ENCODE results near the gene SYNE2.

DNA sequence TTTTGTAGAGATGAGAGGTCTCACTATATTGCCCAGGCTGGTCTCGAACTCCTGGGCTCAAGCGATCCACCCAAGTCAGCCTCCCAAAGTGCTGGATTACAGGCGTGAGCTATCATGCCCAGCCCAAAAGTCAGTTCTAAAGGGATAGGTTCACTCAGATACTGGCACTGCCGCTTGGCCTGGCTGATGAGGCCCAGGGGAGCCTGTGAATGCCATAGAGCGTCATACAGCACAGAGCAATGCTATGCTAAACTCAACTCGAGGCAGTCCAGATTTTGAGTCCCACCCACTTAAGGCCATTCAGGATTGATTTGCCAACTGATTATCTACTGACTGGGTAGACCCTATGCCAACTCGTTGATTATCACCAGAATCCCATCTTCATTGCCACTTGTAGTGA is 262.0 kb downstream of the SYNE2 start:
- TF ChIP-seq, protein P1, sequence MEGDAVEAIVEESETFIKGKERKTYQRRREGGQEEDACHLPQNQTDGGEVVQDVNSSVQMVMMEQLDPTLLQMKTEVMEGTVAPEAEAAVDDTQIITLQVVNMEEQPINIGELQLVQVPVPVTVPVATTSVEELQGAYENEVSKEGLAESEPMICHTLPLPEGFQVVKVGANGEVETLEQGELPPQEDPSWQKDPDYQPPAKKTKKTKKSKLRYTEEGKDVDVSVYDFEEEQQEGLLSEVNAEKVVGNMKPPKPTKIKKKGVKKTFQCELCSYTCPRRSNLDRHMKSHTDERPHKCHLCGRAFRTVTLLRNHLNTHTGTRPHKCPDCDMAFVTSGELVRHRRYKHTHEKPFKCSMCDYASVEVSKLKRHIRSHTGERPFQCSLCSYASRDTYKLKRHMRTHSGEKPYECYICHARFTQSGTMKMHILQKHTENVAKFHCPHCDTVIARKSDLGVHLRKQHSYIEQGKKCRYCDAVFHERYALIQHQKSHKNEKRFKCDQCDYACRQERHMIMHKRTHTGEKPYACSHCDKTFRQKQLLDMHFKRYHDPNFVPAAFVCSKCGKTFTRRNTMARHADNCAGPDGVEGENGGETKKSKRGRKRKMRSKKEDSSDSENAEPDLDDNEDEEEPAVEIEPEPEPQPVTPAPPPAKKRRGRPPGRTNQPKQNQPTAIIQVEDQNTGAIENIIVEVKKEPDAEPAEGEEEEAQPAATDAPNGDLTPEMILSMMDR (IDR thresholded peaks at IDR 0.05 in 2 of 3, conservative IDR thresholded peaks at IDR 0.05 in 1 of 3; ENCODE audit: control insufficient read depth in 2 of 3, extremely low read depth in 1 of 3, insufficient read depth in 1 of 3, low read depth in 3 of 3, low read length in 3 of 3): no peak
- TF ChIP-seq, protein P2, sequence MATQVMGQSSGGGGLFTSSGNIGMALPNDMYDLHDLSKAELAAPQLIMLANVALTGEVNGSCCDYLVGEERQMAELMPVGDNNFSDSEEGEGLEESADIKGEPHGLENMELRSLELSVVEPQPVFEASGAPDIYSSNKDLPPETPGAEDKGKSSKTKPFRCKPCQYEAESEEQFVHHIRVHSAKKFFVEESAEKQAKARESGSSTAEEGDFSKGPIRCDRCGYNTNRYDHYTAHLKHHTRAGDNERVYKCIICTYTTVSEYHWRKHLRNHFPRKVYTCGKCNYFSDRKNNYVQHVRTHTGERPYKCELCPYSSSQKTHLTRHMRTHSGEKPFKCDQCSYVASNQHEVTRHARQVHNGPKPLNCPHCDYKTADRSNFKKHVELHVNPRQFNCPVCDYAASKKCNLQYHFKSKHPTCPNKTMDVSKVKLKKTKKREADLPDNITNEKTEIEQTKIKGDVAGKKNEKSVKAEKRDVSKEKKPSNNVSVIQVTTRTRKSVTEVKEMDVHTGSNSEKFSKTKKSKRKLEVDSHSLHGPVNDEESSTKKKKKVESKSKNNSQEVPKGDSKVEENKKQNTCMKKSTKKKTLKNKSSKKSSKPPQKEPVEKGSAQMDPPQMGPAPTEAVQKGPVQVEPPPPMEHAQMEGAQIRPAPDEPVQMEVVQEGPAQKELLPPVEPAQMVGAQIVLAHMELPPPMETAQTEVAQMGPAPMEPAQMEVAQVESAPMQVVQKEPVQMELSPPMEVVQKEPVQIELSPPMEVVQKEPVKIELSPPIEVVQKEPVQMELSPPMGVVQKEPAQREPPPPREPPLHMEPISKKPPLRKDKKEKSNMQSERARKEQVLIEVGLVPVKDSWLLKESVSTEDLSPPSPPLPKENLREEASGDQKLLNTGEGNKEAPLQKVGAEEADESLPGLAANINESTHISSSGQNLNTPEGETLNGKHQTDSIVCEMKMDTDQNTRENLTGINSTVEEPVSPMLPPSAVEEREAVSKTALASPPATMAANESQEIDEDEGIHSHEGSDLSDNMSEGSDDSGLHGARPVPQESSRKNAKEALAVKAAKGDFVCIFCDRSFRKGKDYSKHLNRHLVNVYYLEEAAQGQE (IDR thresholded peaks at IDR 0.05; ENCODE audit: low read depth, low read length): no peak
- no peak for TF ChIP-seq ZSCAN29 (IDR thresholded peaks at IDR 0.05)
- TF ChIP-seq EZH2 (IDR thresholded peaks at IDR 0.05; ENCODE audit: borderline replicate concordance, control insufficient read depth, low read depth, low read length): no peak
